NCI-H1436 treated with DMSO at 0.1 percent for 48 hours (cell line): ENCODE data around the gene BBIP1.
"Not testable (repeated sequence)": the region's sequence is repeated elsewhere in the genome, so short reads cannot be mapped to it uniquely, and the experiment has no call there.

Experiments used
- DNase-seq: peaks from one replicate; lab custom pipeline; 2025; lab: John Stamatoyannopoulos, UW

BBIP1 gene

GRCh38 chr10:110885932-110886674 lies 32.9 kb downstream of the BBIP1 start:
- no peak for DNase-seq

- no peak for DNase-seq
Observed at GRCh38 chr10:110883924-110884323, 35.1 kb downstream of the BBIP1 start.

GRCh38 chr10:110881905-110882304 lies 37.1 kb downstream of the BBIP1 start:
- no peak for DNase-seq

GRCh38 chr10:110881247-110881646 lies 37.7 kb downstream of the BBIP1 start:
- DNase-seq, result no peak

- DNase-seq, result no peak
Observed at GRCh38 chr10:110880012-110880411, 39.0 kb downstream of the BBIP1 start.

- no peak for DNase-seq
Observed at GRCh38 chr10:110876788-110877187, 42.2 kb downstream of the BBIP1 start.

- no peak for DNase-seq
Observed at GRCh38 chr10:110876000-110876399, 43.0 kb downstream of the BBIP1 start.

GRCh38 chr10:110873951-110874350 lies 45.0 kb downstream of the BBIP1 start:
- no peak for DNase-seq

- no peak for DNase-seq
Observed at GRCh38 chr10:110872984-110873923, 45.7 kb downstream of the BBIP1 start.

GRCh38 chr10:110872145-110872983 lies 46.6 kb downstream of the BBIP1 start:
- DNase-seq, result no peak

GRCh38 chr10:110871298-110872084 lies 47.5 kb downstream of the BBIP1 start, which contains the start of gene PDCD4:
Gene PDCD4, plus strand, starts transcription at chr10:110871928. Its CDS starts 4,100 bp downstream, at chr10:110876028.
- DNase-seq, result peak; percentile 96

GRCh38 chr10:110870823-110871297 lies 48.1 kb downstream of the BBIP1 start:
- DNase-seq, result no peak

GRCh38 chr10:110868981-110869380 lies 50.0 kb downstream of the BBIP1 start:
- DNase-seq, result no peak

- no peak for DNase-seq
Observed at GRCh38 chr10:110867807-110868465, 51.0 kb downstream of the BBIP1 start.

- DNase-seq, result not testable (repeated sequence)
Observed at GRCh38 chr10:110867011-110867806, 51.8 kb downstream of the BBIP1 start.

- no peak for DNase-seq
Observed at GRCh38 chr10:110865809-110866482, 53.0 kb downstream of the BBIP1 start.

- no peak for DNase-seq
Observed at GRCh38 chr10:110865186-110865808, 53.7 kb downstream of the BBIP1 start.

GRCh38 chr10:110864662-110865140 lies 54.3 kb downstream of the BBIP1 start:
- DNase-seq, result no peak
